CD4-positive, CD25-positive, alpha-beta regulatory T cell (primary cell): ENCODE measurements around the gene KRT1. TPM values are rescaled to one million over a fixed set of nuclear protein-coding genes. Genes with fewer than 3 reads are reported as not detected.

Source experiments
- ATAC-seq, 2 donors: fragments of 150-1000 bp; cut with Tn5 transposase; one replicate each; pipeline ENCODE4 v1.10.0; 2021; ENCODE audit warnings: low read depth in 2 of 2, moderate number of reproducible peaks in 2 of 2, moderate library complexity in 1 of 2
- DNase-seq, 3 donors: peaks; one replicate each; pipeline versions ENCODE4 v3.0.0 to v3.0.0-alpha.2; 2012 to 2022; ENCODE audit warnings: mixed read lengths in 1 of 3
- H3K27ac ChIP-seq: one replicate; pipeline ENCODE4 v1.7.0; 2013; ENCODE audit warnings: mild to moderate bottlenecking, low read length; ENCODE audit not compliant: insufficient read depth, poor library complexity, severe bottlenecking
- H3K27me3 ChIP-seq: one replicate; pipeline ENCODE4 v1.7.0; 2013; ENCODE audit warnings: low read length; ENCODE audit not compliant: control insufficient read depth, insufficient read depth
- H3K36me3 ChIP-seq: one replicate; pipeline ENCODE4 v1.7.0; 2013; ENCODE audit warnings: mild to moderate bottlenecking, low read length, moderate library complexity; ENCODE audit not compliant: control insufficient read depth, insufficient read depth
- H3K4me1 ChIP-seq: 2 replicates; pipeline ENCODE4 v1.7.0; 2013; ENCODE audit warnings: mild to moderate bottlenecking, low read length; ENCODE audit not compliant: insufficient read depth, control insufficient read depth, poor library complexity, severe bottlenecking
- H3K4me3 ChIP-seq: one replicate; pipeline ENCODE4 v1.7.0; 2013; ENCODE audit warnings: low read depth, mild to moderate bottlenecking, low read length, moderate library complexity
- H3K9me3 ChIP-seq, 2 experiments: 1 replicate in 1 of 2; 2 replicates in 1 of 2; pipeline ENCODE4 v1.7.0; 2013; ENCODE audit warnings: low read length in 2 of 2, mild to moderate bottlenecking in 1 of 2, moderate library complexity in 1 of 2; ENCODE audit not compliant: control insufficient read depth in 2 of 2
- H3K27ac Mint-ChIP-seq, 3 donors: one replicate each; pipeline ENCODE4 v1.8.0; 2020 to 2022; ENCODE audit warnings: mild to moderate bottlenecking in 3 of 3, mixed read lengths in 3 of 3, moderate library complexity in 2 of 3
- H3K27me3 Mint-ChIP-seq: one replicate; pipeline ENCODE4 v1.8.0; 2022; ENCODE audit warnings: mild to moderate bottlenecking, mixed read lengths
- H3K36me3 Mint-ChIP-seq: one replicate; pipeline ENCODE4 v1.8.0; 2020; ENCODE audit warnings: mixed read lengths
- H3K4me1 Mint-ChIP-seq, 4 donors: one replicate each; pipeline ENCODE4 v1.8.0; 2020 to 2022; ENCODE audit warnings: mixed read lengths in 4 of 4, mild to moderate bottlenecking in 1 of 4
- H3K4me3 Mint-ChIP-seq, 4 donors: one replicate each; pipeline ENCODE4 v1.8.0; 2020 to 2022; ENCODE audit warnings: mild to moderate bottlenecking in 4 of 4, mixed read lengths in 4 of 4, moderate library complexity in 3 of 4
- H3K9me3 Mint-ChIP-seq, 7 donors: one replicate each; pipeline ENCODE4 v1.8.0; 2020 to 2022; ENCODE audit warnings: mixed read lengths in 7 of 7, mild to moderate bottlenecking in 3 of 7, moderate library complexity in 2 of 7
- polyA plus RNA-seq, 4 donors: library from polyadenylated mRNA; unstranded; fragments of 300-500 nt; fragmentation: Illumina TruSeq; gene quantifications; one replicate each; pipeline ENCODE4 v1.2.3, GENCODE V29; 2021
- total RNA-seq: library from RNA; stranded (reverse); gene quantifications from one replicate; pipeline ENCODE4 v1.2.3, GENCODE V29; 2022

Gene KRT1
- total and polyA plus RNA-seq, 5 donors from 2014 or later = 3.3 to 9.9 (median 5.8) TPM; not detected in 1

GRCh38 chr12:52708010-52708409 lies 27.8 kb upstream of the KRT1 start:
- Histone ChIP-seq H3K9me3 (no peaks in the 10 kb centered on the region), H3K27me3 (no peaks in the 10 kb centered on the region), H3K27ac (no peak overlapping the region), H3K36me3 (no peaks in the 10 kb centered on the region), H3K4me3 (no peak overlapping the region), H3K4me1 (no peaks in the 10 kb centered on the region)
- peaks cover 0 to 14% (median 0%) of the 10 kb centered on the region in 4 donors for H3K4me1 Mint-ChIP-seq
- H3K27me3 Mint-ChIP-seq = peaks cover 24% of the 10 kb centered on the region
- DNase-seq (no peak), ATAC-seq (no peak)
- no peak overlapping the region for H3K4me3 Mint-ChIP-seq
- no peaks in the 10 kb centered on the region for H3K36me3 Mint-ChIP-seq
- peaks cover 0 to 3% (median 0%) of the 10 kb centered on the region in 7 donors for H3K9me3 Mint-ChIP-seq
- H3K27ac Mint-ChIP-seq = peak overlapping the region in 2 of 3 donors; percentile 60 to 84

DNA sequence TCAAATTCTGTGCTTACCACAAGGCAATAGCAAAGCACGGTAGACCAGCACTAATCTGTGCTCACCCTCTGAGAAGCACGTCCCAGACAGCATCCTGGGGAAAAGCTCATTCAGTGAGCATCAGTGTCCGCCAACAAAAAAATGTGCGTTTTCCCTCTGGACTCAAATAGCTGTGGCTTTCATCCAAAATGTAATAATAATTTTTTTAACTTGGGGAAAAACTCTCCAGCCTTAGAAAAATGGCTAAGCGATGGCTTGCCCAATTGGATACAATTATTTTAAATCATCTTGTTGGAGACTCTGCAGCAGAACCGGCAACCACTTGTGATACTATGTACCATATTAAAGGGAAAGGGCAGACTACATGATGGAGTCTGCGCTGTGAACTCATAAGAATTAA lies 24.3 kb upstream of the KRT1 start:
- DNase-seq (no peak), ATAC-seq (no peak)
- Mint-ChIP-seq H3K27me3 (peaks cover 14% of the 10 kb centered on the region), H3K4me1 (peaks cover 0 to 14% (median 0%) of the 10 kb centered on the region in 4 donors), H3K27ac (peak overlapping the region in 1 of 3 donors; percentile 71), H3K9me3 (no peaks in the 10 kb centered on the region), H3K4me3 (no peak overlapping the region), H3K36me3 (no peaks in the 10 kb centered on the region)
- Histone ChIP-seq H3K27me3 (no peaks in the 10 kb centered on the region), H3K4me3 (no peak overlapping the region), H3K36me3 (no peaks in the 10 kb centered on the region), H3K9me3 (no peaks in the 10 kb centered on the region), H3K27ac (no peak overlapping the region), H3K4me1 (no peaks in the 10 kb centered on the region)

- Mint-ChIP-seq H3K27ac (peak overlapping the region in 1 of 3 donors; percentile 71), H3K27me3 (peaks cover 14% of the 10 kb centered on the region), H3K36me3 (no peaks in the 10 kb centered on the region), H3K9me3 (no peaks in the 10 kb centered on the region), H3K4me3 (no peak overlapping the region), H3K4me1 (peaks cover 0 to 14% (median 0%) of the 10 kb centered on the region in 4 donors)
- ATAC-seq = no peak
- H3K36me3 ChIP-seq = no peaks in the 10 kb centered on the region
- no peak for DNase-seq
- no peaks in the 10 kb centered on the region for H3K27me3 ChIP-seq
- H3K4me3 ChIP-seq = no peak overlapping the region
- no peak overlapping the region for H3K27ac ChIP-seq
- H3K4me1 ChIP-seq = no peaks in the 10 kb centered on the region
- H3K9me3 ChIP-seq = no peaks in the 10 kb centered on the region
Observed at GRCh38 chr12:52703878-52704277, 23.7 kb upstream of the KRT1 start.

- Histone ChIP-seq H3K4me3 (no peak within 1 kb of the TSS), H3K27me3 (no peaks in the 10 kb centered on the region), H3K4me1 (no peaks in the 10 kb centered on the region), H3K36me3 (no peaks in the 10 kb centered on the region), H3K27ac (no peak within 1 kb of the TSS), H3K9me3 (no peaks in the 10 kb centered on the region)
- H3K9me3 Mint-ChIP-seq = no peaks in the 10 kb centered on the region
- peaks cover 14% of the 10 kb centered on the region for H3K27me3 Mint-ChIP-seq
- H3K27ac Mint-ChIP-seq = peak within 1 kb of the TSS in 1 of 3 donors; percentile 71
- no peak within 1 kb of the TSS for H3K4me3 Mint-ChIP-seq
- no peaks in the 10 kb centered on the region for H3K36me3 Mint-ChIP-seq
- peaks cover 0 to 12% (median 0%) of the 10 kb centered on the region in 4 donors for H3K4me1 Mint-ChIP-seq
- DNase-seq (no peak), ATAC-seq (no peak)
Observed at GRCh38 chr12:52703424-52703823, 23.2 kb upstream of the KRT1 start, which contains the start of gene KRT77. KRT77 (minus strand) TSS chr12:52703524; CDS start chr12:52703434, 90 bp downstream.

GRCh38 chr12:52702338-52702737 lies 22.1 kb upstream of the KRT1 start:
- ATAC-seq = no peak
- no peak for DNase-seq
- Mint-ChIP-seq H3K4me1 (peaks cover 0 to 2% (median 0%) of the 10 kb centered on the region in 4 donors), H3K9me3 (peaks cover 0 to 2% (median 0%) of the 10 kb centered on the region in 7 donors), H3K36me3 (no peaks in the 10 kb centered on the region), H3K27me3 (peaks cover 14% of the 10 kb centered on the region), H3K4me3 (no peak overlapping the region), H3K27ac (no peak overlapping the region)
- no peaks in the 10 kb centered on the region for H3K4me1 ChIP-seq
- H3K36me3 ChIP-seq = no peaks in the 10 kb centered on the region
- no peaks in the 10 kb centered on the region for H3K9me3 ChIP-seq
- no peak overlapping the region for H3K27ac ChIP-seq
- H3K27me3 ChIP-seq = no peaks in the 10 kb centered on the region
- no peak overlapping the region for H3K4me3 ChIP-seq

DNA sequence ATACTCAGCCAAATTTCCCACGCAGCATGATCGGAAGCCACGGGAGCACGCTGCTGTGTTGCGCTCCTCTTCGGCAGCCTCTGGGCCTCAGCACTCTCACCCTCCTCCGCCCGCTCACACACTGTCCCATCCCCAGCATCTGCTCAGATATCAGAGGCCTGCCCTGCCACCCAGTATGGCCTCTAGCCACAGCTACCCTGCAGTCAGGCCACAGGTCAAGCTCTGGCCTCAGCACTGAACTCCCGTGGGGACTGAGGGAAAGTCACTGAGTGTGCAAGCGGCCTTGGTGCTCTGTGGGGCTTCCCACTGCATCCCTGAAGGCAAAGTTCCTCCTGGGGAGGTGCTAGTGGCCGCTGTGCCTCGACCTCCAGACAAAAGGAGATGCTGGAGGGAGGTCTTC lies 21.1 kb upstream of the KRT1 start:
- no peak for ATAC-seq
- H3K4me1 ChIP-seq = no peaks in the 10 kb centered on the region
- H3K27me3 Mint-ChIP-seq = peaks cover 14% of the 10 kb centered on the region
- H3K4me1 Mint-ChIP-seq = no peaks in the 10 kb centered on the region
- H3K4me3 ChIP-seq = no peak overlapping the region
- no peak overlapping the region for H3K27ac ChIP-seq
- H3K36me3 ChIP-seq = no peaks in the 10 kb centered on the region
- DNase-seq = no peak
- no peaks in the 10 kb centered on the region for H3K36me3 Mint-ChIP-seq
- no peak overlapping the region for H3K4me3 Mint-ChIP-seq
- no peak overlapping the region for H3K27ac Mint-ChIP-seq
- H3K27me3 ChIP-seq = no peaks in the 10 kb centered on the region
- no peaks in the 10 kb centered on the region for H3K9me3 ChIP-seq
- H3K9me3 Mint-ChIP-seq = peaks cover 0 to 2% (median 0%) of the 10 kb centered on the region in 7 donors

DNA sequence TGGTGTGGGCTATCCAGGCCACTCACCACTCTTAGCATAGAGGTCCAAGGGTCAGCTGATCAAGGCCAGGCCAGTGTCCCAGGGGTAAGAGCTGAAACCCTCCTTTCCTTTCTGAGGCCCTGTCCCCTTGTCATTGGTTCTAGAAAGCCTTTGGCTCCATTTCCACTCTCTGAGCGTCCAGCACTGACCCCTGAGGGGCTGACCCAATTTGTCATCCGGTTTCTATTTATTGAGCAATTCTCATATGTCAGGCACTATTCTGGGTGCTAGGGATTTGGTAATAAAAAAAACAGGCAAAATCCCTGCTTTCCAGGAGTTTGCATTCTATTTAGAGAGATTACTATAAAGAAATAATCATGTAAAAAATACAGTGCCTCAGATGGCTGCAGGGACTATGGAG lies 19.8 kb upstream of the KRT1 start:
- Mint-ChIP-seq H3K4me3 (no peak overlapping the region), H3K27me3 (peaks cover 14% of the 10 kb centered on the region), H3K27ac (peak overlapping the region in 1 of 3 donors; percentile 29), H3K36me3 (no peaks in the 10 kb centered on the region), H3K9me3 (peaks cover 0 to 2% (median 0%) of the 10 kb centered on the region in 7 donors), H3K4me1 (no peaks in the 10 kb centered on the region)
- ATAC-seq = no peak
- H3K9me3 ChIP-seq = no peaks in the 10 kb centered on the region
- H3K27me3 ChIP-seq = no peaks in the 10 kb centered on the region
- H3K27ac ChIP-seq = no peak overlapping the region
- H3K36me3 ChIP-seq = no peaks in the 10 kb centered on the region
- DNase-seq = no peak
- no peak overlapping the region for H3K4me3 ChIP-seq
- H3K4me1 ChIP-seq = no peaks in the 10 kb centered on the region

GRCh38 chr12:52699373-52699772 lies 19.2 kb upstream of the KRT1 start:
- Mint-ChIP-seq H3K4me1 (no peaks in the 10 kb centered on the region), H3K36me3 (no peaks in the 10 kb centered on the region), H3K9me3 (peaks cover 0 to 2% (median 0%) of the 10 kb centered on the region in 7 donors), H3K27me3 (peaks cover 14% of the 10 kb centered on the region), H3K4me3 (no peak overlapping the region), H3K27ac (peak overlapping the region in 1 of 3 donors; percentile 29)
- no peaks in the 10 kb centered on the region for H3K9me3 ChIP-seq
- H3K36me3 ChIP-seq = no peaks in the 10 kb centered on the region
- DNase-seq = no peak
- ATAC-seq = no peak
- no peak overlapping the region for H3K4me3 ChIP-seq
- H3K4me1 ChIP-seq = no peaks in the 10 kb centered on the region
- H3K27ac ChIP-seq = no peak overlapping the region
- no peaks in the 10 kb centered on the region for H3K27me3 ChIP-seq
